HEK293 (cell line): ENCODE measurements around the gene DPYD.

Experiments
- CTCF ChIA-PET: fragments of 350-600 bp; formaldehyde crosslinking; extraction: SDS; loops from one replicate; lab custom pipeline; 2021; ENCODE audit warnings: antibody characterized with exemption; lab: Yijun Ruan, JAX
- POLR2A ChIA-PET: fragments of 300-600 bp; formaldehyde crosslinking; extraction: SDS; loops from one replicate; lab custom pipeline; 2020; ENCODE audit warnings: antibody characterized with exemption, inconsistent platforms; lab: Yijun Ruan, JAX
- H3K27ac ChIP-seq: fragments of 200-500 bp; sonication (Bioruptor generic); 2 replicates; pipeline ENCODE4 v1.5.1; 2014; ENCODE audit warnings: low read depth, low read length, control low read depth, inconsistent platforms; ENCODE audit errors: extremely low read depth
- H3K36me3 ChIP-seq, 2 experiments: fragments of 200-500 bp in 1 of 2; sonication (Bioruptor generic) in 1 of 2; 1 replicate in 1 of 2; 2 replicates in 1 of 2; pipeline ENCODE4 v1.5.1; 2014 to 2017; ENCODE audit warnings: inconsistent platforms in 2 of 2, low read length in 2 of 2; ENCODE audit not compliant: control insufficient read depth in 2 of 2, insufficient read depth in 1 of 2
- H3K4me1 ChIP-seq: fragments of 200-500 bp; sonication (Bioruptor generic); 2 replicates; pipeline ENCODE4 v1.5.1; 2014; ENCODE audit warnings: mild to moderate bottlenecking, low read length, inconsistent platforms; ENCODE audit not compliant: control insufficient read depth, insufficient read depth
- H3K4me3 ChIP-seq: 2 replicates; pipeline ENCODE4 v1.5.1; 2011; ENCODE audit warnings: low read depth, mild to moderate bottlenecking, control low read depth, low read length, moderate library complexity
- H3K9me3 ChIP-seq: fragments of 200-500 bp; sonication (Bioruptor generic); 2 replicates; pipeline ENCODE4 v1.5.1; 2014; ENCODE audit warnings: low read depth, low read length, inconsistent platforms; ENCODE audit not compliant: control insufficient read depth, insufficient read depth
- BCL11A ChIP-seq: fragments of 450-650 bp; formaldehyde crosslinking; IDR thresholded peaks from 2 replicates; pipeline ENCODE4 v1.5.1; 2016; ENCODE audit warnings: low read depth, missing biosample characterization, missing genetic modification characterization
- GLIS2 ChIP-seq: fragments of 450-650 bp; formaldehyde crosslinking; IDR thresholded peaks from 2 replicates; pipeline ENCODE4 v1.5.1; 2016; ENCODE audit warnings: missing biosample characterization, missing genetic modification characterization
- SALL2 ChIP-seq: fragments of 450-650 bp; formaldehyde crosslinking; IDR thresholded peaks from 2 replicates; pipeline ENCODE4 v1.5.0; 2017; ENCODE audit warnings: missing biosample characterization, mild to moderate bottlenecking, missing genetic modification characterization, borderline replicate concordance
- SCRT1 ChIP-seq: fragments of 450-650 bp; formaldehyde crosslinking; IDR thresholded peaks from 2 replicates; pipeline ENCODE4 v1.5.1; 2016; ENCODE audit warnings: missing biosample characterization, missing genetic modification characterization, borderline replicate concordance
- ZNF223 ChIP-seq: fragments of 450-650 bp; formaldehyde crosslinking; IDR thresholded peaks from 2 replicates; pipeline ENCODE4 v1.5.1; 2016; ENCODE audit warnings: missing biosample characterization, missing genetic modification characterization
- ZNF266 ChIP-seq: fragments of 450-650 bp; formaldehyde crosslinking; IDR thresholded peaks from 2 replicates; pipeline ENCODE4 v1.5.1; 2016; ENCODE audit warnings: missing biosample characterization, missing genetic modification characterization, low read depth
- ZNF324 ChIP-seq: fragments of 450-650 bp; formaldehyde crosslinking; IDR thresholded peaks from 2 replicates; pipeline ENCODE4 v1.5.1; 2016; ENCODE audit warnings: missing biosample characterization, missing genetic modification characterization
- ZNF423 ChIP-seq: fragments of 450-650 bp; formaldehyde crosslinking; IDR thresholded peaks from 2 replicates; pipeline ENCODE4 v1.5.1; 2016; ENCODE audit warnings: missing biosample characterization, missing genetic modification characterization
- ZNF433 ChIP-seq: fragments of 450-650 bp; formaldehyde crosslinking; IDR thresholded peaks from 2 replicates; pipeline ENCODE4 v1.5.1; 2016; ENCODE audit warnings: missing biosample characterization, missing genetic modification characterization, low read depth
- ZNF501 ChIP-seq: fragments of 450-650 bp; formaldehyde crosslinking; IDR thresholded peaks from 2 replicates; pipeline ENCODE4 v1.5.1; 2016; ENCODE audit warnings: missing biosample characterization, missing genetic modification characterization
- ZNF707 ChIP-seq: fragments of 450-650 bp; formaldehyde crosslinking; IDR thresholded peaks from 2 replicates; pipeline ENCODE4 v1.5.1; 2016; ENCODE audit warnings: missing biosample characterization, missing genetic modification characterization
- ZNF837 ChIP-seq: fragments of 450-650 bp; formaldehyde crosslinking; IDR thresholded peaks from 2 replicates; pipeline ENCODE4 v1.5.1; 2016; ENCODE audit warnings: missing biosample characterization, missing genetic modification characterization
- ZNF843 ChIP-seq: fragments of 450-650 bp; formaldehyde crosslinking; IDR thresholded peaks from 2 replicates; pipeline ENCODE4 v1.5.1; 2016; ENCODE audit warnings: missing biosample characterization, missing genetic modification characterization
- TF ChIP-seq, protein P1 (sequence below): fragments of 450-650 bp; formaldehyde crosslinking; IDR thresholded peaks from 2 replicates; pipeline ENCODE4 v1.5.1; 2016; ENCODE audit warnings: missing biosample characterization, missing genetic modification characterization, borderline replicate concordance
- TF ChIP-seq, protein P2 (sequence below): fragments of 450-650 bp; IDR thresholded peaks from 2 replicates; pipeline ENCODE4 v1.5.1; 2018; ENCODE audit warnings: missing biosample characterization, mild to moderate bottlenecking, missing genetic modification characterization
- TF ChIP-seq, protein P3 (sequence below): fragments of 450-650 bp; formaldehyde crosslinking; IDR thresholded peaks from 2 replicates; pipeline ENCODE4 v1.5.1; 2016; ENCODE audit warnings: missing biosample characterization, missing genetic modification characterization
- TF ChIP-seq, protein P4 (sequence below): fragments of 450-650 bp; formaldehyde crosslinking; IDR thresholded peaks from 2 replicates; pipeline ENCODE4 v1.5.1; 2016; ENCODE audit warnings: missing biosample characterization, missing genetic modification characterization, borderline replicate concordance
- TF ChIP-seq, protein P5 (sequence below): fragments of 450-650 bp; formaldehyde crosslinking; IDR thresholded peaks from 2 replicates; pipeline ENCODE4 v1.5.1; 2016; ENCODE audit warnings: missing biosample characterization, missing genetic modification characterization
- TF ChIP-seq, protein P6 (sequence below): fragments of 450-650 bp; formaldehyde crosslinking; IDR thresholded peaks from 2 replicates; pipeline ENCODE4 v1.5.1; 2017; ENCODE audit warnings: missing biosample characterization, missing genetic modification characterization

DPYD gene

DNA sequence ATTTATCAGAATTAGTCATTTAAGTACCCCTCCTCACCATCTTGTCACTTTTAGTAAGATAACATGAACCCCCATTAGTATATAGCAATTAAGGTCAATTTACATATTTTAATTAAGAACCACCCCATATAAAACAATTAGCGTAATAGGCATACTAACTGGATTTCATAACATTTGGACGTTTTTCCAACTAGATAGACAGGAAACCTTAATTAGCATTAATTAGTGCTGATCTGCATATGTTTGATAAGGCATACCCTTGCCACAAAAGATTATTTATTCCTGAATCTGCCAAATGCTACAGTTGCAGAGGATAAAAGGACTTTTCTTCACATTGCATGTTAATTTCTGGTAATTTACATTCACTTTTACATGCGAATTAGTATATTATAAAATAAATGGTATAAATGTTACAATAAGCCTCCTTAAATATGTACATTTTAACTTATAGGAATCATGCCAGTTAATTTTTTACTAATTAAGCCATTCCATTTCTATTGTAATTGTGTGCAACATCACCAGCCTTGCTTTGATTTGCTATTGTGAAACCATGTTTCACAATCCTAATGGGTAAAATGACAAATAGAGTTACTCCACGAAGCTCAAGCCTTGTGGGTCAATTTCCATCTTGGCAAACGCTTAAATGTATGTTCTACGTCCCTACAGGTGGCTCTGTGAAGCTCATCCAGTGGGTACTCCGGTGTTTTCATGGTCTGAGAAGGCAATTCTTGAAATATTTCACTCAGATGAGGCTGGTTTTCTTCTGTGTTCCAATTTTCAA lies 469.6 kb downstream of the DPYD start:
- Histone ChIP-seq H3K4me3 (no peak overlapping the region), H3K27ac (no peak overlapping the region), H3K36me3 (no peaks in the 10 kb centered on the region), H3K4me1 (no peaks in the 10 kb centered on the region), H3K9me3 (no peaks in the 10 kb centered on the region)
- ChIA-PET POLR2A (no interaction called here), CTCF (interaction anchor here (0.6 kb wide), 1 partner anchor 1002 kb away, joined by 3 read pairs; no protein-coding TSS in a partner anchor)
- TF ChIP-seq ZNF266 (tag by site-specific recombination) (no peak), SALL2 (tag by site-specific recombination) (no peak), SCRT1 (no peak), ZNF837 (no peak), ZNF707 (tag by site-specific recombination) (no peak), ZNF433 (no peak), ZNF843 (tag by site-specific recombination) (no peak), BCL11A (no peak)
- TF ChIP-seq, protein P1, sequence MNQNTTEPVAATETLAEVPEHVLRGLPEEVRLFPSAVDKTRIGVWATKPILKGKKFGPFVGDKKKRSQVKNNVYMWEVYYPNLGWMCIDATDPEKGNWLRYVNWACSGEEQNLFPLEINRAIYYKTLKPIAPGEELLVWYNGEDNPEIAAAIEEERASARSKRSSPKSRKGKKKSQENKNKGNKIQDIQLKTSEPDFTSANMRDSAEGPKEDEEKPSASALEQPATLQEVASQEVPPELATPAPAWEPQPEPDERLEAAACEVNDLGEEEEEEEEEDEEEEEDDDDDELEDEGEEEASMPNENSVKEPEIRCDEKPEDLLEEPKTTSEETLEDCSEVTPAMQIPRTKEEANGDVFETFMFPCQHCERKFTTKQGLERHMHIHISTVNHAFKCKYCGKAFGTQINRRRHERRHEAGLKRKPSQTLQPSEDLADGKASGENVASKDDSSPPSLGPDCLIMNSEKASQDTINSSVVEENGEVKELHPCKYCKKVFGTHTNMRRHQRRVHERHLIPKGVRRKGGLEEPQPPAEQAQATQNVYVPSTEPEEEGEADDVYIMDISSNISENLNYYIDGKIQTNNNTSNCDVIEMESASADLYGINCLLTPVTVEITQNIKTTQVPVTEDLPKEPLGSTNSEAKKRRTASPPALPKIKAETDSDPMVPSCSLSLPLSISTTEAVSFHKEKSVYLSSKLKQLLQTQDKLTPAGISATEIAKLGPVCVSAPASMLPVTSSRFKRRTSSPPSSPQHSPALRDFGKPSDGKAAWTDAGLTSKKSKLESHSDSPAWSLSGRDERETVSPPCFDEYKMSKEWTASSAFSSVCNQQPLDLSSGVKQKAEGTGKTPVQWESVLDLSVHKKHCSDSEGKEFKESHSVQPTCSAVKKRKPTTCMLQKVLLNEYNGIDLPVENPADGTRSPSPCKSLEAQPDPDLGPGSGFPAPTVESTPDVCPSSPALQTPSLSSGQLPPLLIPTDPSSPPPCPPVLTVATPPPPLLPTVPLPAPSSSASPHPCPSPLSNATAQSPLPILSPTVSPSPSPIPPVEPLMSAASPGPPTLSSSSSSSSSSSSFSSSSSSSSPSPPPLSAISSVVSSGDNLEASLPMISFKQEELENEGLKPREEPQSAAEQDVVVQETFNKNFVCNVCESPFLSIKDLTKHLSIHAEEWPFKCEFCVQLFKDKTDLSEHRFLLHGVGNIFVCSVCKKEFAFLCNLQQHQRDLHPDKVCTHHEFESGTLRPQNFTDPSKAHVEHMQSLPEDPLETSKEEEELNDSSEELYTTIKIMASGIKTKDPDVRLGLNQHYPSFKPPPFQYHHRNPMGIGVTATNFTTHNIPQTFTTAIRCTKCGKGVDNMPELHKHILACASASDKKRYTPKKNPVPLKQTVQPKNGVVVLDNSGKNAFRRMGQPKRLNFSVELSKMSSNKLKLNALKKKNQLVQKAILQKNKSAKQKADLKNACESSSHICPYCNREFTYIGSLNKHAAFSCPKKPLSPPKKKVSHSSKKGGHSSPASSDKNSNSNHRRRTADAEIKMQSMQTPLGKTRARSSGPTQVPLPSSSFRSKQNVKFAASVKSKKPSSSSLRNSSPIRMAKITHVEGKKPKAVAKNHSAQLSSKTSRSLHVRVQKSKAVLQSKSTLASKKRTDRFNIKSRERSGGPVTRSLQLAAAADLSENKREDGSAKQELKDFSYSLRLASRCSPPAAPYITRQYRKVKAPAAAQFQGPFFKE (tag by site-specific recombination): no peak
- TF ChIP-seq, protein P2, sequence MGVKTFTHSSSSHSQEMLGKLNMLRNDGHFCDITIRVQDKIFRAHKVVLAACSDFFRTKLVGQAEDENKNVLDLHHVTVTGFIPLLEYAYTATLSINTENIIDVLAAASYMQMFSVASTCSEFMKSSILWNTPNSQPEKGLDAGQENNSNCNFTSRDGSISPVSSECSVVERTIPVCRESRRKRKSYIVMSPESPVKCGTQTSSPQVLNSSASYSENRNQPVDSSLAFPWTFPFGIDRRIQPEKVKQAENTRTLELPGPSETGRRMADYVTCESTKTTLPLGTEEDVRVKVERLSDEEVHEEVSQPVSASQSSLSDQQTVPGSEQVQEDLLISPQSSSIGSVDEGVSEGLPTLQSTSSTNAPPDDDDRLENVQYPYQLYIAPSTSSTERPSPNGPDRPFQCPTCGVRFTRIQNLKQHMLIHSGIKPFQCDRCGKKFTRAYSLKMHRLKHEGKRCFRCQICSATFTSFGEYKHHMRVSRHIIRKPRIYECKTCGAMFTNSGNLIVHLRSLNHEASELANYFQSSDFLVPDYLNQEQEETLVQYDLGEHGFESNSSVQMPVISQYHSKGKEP (tag by site-specific recombination): no peak
- TF ChIP-seq, protein P3, sequence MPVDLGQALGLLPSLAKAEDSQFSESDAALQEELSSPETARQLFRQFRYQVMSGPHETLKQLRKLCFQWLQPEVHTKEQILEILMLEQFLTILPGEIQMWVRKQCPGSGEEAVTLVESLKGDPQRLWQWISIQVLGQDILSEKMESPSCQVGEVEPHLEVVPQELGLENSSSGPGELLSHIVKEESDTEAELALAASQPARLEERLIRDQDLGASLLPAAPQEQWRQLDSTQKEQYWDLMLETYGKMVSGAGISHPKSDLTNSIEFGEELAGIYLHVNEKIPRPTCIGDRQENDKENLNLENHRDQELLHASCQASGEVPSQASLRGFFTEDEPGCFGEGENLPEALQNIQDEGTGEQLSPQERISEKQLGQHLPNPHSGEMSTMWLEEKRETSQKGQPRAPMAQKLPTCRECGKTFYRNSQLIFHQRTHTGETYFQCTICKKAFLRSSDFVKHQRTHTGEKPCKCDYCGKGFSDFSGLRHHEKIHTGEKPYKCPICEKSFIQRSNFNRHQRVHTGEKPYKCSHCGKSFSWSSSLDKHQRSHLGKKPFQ (tag by site-specific recombination): no peak
- TF ChIP-seq, protein P4, sequence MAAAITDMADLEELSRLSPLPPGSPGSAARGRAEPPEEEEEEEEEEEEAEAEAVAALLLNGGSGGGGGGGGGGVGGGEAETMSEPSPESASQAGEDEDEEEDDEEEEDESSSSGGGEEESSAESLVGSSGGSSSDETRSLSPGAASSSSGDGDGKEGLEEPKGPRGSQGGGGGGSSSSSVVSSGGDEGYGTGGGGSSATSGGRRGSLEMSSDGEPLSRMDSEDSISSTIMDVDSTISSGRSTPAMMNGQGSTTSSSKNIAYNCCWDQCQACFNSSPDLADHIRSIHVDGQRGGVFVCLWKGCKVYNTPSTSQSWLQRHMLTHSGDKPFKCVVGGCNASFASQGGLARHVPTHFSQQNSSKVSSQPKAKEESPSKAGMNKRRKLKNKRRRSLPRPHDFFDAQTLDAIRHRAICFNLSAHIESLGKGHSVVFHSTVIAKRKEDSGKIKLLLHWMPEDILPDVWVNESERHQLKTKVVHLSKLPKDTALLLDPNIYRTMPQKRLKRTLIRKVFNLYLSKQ: no peak

DNA sequence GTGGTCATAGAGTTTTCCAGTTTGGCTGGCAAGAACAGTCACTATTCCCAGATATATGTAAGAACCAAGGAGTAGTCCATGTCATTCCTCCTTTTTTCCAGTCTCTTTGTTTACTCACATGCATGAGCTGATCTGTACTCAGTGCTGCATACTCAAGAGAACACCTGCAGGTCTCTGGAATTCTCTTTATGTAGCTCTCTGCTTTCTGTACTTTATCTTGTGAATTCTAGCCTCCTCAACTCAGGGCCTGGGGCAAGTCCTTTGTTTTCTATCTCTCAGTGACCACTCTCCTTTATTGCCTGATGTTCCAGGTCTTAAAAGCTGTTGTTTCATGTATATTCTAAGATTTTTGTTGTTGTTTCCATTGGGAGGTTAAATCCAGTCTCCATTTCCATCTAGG lies 478.9 kb downstream of the DPYD start:
- Histone ChIP-seq H3K4me3 (no peak overlapping the region), H3K4me1 (no peaks in the 10 kb centered on the region), H3K27ac (no peak overlapping the region), H3K36me3 (no peaks in the 10 kb centered on the region), H3K9me3 (no peaks in the 10 kb centered on the region)
- POLR2A ChIA-PET: no interaction called here
- CTCF ChIA-PET: no interaction called here
- TF ChIP-seq, protein P5, sequence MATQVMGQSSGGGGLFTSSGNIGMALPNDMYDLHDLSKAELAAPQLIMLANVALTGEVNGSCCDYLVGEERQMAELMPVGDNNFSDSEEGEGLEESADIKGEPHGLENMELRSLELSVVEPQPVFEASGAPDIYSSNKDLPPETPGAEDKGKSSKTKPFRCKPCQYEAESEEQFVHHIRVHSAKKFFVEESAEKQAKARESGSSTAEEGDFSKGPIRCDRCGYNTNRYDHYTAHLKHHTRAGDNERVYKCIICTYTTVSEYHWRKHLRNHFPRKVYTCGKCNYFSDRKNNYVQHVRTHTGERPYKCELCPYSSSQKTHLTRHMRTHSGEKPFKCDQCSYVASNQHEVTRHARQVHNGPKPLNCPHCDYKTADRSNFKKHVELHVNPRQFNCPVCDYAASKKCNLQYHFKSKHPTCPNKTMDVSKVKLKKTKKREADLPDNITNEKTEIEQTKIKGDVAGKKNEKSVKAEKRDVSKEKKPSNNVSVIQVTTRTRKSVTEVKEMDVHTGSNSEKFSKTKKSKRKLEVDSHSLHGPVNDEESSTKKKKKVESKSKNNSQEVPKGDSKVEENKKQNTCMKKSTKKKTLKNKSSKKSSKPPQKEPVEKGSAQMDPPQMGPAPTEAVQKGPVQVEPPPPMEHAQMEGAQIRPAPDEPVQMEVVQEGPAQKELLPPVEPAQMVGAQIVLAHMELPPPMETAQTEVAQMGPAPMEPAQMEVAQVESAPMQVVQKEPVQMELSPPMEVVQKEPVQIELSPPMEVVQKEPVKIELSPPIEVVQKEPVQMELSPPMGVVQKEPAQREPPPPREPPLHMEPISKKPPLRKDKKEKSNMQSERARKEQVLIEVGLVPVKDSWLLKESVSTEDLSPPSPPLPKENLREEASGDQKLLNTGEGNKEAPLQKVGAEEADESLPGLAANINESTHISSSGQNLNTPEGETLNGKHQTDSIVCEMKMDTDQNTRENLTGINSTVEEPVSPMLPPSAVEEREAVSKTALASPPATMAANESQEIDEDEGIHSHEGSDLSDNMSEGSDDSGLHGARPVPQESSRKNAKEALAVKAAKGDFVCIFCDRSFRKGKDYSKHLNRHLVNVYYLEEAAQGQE (tag by site-specific recombination): no peak
- TF ChIP-seq ZNF223 (tag by site-specific recombination) (no peak), ZNF423 (tag by site-specific recombination) (no peak), ZNF324 (no peak), GLIS2 (tag by site-specific recombination) (no peak), SALL2 (tag by site-specific recombination) (no peak), ZNF501 (tag by site-specific recombination) (no peak)
- TF ChIP-seq, protein P6, sequence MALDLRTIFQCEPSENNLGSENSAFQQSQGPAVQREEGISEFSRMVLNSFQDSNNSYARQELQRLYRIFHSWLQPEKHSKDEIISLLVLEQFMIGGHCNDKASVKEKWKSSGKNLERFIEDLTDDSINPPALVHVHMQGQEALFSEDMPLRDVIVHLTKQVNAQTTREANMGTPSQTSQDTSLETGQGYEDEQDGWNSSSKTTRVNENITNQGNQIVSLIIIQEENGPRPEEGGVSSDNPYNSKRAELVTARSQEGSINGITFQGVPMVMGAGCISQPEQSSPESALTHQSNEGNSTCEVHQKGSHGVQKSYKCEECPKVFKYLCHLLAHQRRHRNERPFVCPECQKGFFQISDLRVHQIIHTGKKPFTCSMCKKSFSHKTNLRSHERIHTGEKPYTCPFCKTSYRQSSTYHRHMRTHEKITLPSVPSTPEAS (tag by site-specific recombination): no peak
